ENCODE measurements around the gene SLC6A19.

SLC6A19 gene

DNA sequence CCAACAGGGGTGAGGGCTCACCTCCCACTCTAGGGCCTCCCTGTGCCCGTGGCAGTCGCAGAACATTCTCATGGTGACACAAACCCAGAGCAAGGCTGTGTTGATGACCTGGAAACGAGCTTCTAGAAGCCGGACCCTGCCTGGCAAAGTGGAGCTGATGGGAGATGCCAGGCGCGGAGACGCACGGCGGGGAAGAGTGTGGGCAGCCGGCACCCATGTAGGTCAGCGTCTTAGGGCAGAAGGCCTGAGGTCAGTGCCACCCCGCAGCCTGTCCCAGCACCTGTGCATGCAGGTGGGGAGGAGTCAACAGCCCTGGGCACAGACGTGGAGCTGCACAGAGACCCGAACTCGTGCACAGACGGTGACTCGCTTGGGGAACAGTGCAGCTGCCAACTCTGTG, 29.2 kb downstream of the SLC6A19 start:
- H3K4me3 ChIP-seq (ENCODE audit: low read depth, low read length): no peak overlapping the region
- TF ChIP-seq, protein P1, sequence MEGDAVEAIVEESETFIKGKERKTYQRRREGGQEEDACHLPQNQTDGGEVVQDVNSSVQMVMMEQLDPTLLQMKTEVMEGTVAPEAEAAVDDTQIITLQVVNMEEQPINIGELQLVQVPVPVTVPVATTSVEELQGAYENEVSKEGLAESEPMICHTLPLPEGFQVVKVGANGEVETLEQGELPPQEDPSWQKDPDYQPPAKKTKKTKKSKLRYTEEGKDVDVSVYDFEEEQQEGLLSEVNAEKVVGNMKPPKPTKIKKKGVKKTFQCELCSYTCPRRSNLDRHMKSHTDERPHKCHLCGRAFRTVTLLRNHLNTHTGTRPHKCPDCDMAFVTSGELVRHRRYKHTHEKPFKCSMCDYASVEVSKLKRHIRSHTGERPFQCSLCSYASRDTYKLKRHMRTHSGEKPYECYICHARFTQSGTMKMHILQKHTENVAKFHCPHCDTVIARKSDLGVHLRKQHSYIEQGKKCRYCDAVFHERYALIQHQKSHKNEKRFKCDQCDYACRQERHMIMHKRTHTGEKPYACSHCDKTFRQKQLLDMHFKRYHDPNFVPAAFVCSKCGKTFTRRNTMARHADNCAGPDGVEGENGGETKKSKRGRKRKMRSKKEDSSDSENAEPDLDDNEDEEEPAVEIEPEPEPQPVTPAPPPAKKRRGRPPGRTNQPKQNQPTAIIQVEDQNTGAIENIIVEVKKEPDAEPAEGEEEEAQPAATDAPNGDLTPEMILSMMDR (IDR thresholded peaks at IDR 0.05; ENCODE audit: low read depth, low read length): no peak

DNA sequence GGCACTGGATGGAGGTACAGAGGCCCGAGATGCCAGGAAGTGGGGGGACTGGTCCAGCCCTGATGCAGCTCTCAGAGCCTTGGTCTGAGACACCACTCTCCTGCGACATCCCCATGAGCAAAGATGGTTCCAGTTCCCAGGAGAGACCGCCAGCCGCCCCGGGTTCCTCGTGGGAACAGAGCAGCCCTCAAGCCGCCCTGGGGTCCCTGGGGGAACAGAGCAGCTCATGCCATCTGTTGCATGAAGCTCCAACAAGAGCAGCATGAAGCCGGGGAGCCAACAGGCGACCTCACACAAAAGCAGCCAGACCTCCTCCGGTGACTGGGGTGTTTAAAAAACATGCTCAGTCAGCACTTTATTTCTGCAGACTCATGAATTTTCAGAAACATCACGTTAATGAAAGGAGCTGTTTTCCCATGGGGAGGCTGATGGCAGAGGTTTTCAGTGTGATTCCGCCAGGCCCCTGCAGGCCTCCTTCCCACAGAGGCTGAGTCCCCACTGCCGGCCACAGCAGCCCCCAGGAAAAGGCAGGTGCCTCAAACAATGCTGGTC, 30.0 kb downstream of the SLC6A19 start:
- TF ChIP-seq, protein P1 (IDR thresholded peaks at IDR 0.05; ENCODE audit: low read depth, low read length): no peak
- H3K4me3 ChIP-seq (ENCODE audit: low read depth, low read length): no peak overlapping the region

DNA sequence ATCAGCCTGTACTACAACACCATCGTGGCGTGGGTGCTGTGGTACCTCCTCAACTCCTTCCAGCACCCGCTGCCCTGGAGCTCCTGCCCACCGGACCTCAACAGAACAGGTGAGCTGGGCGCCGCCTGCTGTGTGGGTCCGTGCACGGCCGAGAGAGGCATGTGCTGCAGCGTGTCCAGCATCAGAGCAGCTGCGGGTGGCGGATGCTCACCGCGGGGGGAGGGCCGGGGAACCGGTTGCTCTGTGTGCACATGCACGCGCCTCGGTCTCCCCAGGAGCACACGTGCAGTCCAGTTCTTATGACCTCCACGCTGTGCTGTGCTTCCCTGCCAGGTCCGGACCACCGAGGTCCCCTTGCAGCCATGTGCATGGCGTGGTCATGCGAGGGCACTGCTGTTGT, 31.4 kb downstream of the SLC6A19 start:
- TF ChIP-seq, protein P1 (IDR thresholded peaks at IDR 0.05; ENCODE audit: low read depth, low read length): no peak

DNA sequence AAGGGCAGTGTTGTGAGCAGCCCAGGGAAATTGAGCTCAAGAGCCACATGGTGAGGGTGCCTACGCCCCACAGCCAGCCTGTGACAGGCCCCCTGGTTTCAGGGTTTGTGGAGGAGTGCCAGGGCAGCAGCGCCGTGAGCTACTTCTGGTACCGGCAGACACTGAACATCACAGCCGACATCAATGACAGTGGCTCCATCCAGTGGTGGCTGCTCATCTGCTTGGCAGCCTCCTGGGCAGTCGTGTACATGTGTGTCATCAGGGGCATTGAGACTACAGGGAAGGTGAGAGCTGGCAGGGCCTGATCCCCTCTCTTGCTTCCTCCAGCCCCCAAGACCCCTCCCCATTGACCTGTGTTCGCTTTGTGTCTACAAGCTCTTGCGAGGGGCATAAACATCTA, 34.0 kb downstream of the SLC6A19 start:
- TF ChIP-seq, protein P1 (IDR thresholded peaks at IDR 0.05; ENCODE audit: low read depth, low read length): no peak
- no peak overlapping the region for H3K4me3 ChIP-seq (ENCODE audit: low read depth, low read length)

More for the DNA sequence above, 31.4 kb downstream of the SLC6A19 start:
- no peak overlapping the region for H3K4me3 ChIP-seq (ENCODE audit: low read depth, low read length)

DNA sequence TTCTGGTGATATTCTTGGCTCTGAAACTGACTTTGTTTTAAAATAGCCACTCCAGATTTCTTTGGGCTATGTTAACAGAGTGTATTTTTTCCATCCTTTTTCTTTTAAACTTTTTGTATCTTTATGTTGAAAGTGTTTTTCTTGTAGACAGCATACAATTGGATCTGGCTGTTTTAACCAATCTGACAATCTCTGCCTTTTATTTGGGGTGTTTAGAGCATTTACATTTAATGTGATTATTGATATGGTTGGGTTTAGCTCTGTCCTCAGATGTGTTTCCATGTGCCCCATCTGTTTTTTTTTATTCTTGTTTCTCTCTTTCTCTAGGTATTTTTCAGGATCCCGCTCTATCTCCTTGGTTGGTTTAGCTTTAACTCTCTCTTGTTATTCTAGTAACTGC, 34.4 kb downstream of the SLC6A19 start:
- TF ChIP-seq, protein P1 (IDR thresholded peaks at IDR 0.05; ENCODE audit: low read depth, low read length): no peak
- H3K4me3 ChIP-seq (ENCODE audit: low read depth, low read length): no peak overlapping the region

DNA sequence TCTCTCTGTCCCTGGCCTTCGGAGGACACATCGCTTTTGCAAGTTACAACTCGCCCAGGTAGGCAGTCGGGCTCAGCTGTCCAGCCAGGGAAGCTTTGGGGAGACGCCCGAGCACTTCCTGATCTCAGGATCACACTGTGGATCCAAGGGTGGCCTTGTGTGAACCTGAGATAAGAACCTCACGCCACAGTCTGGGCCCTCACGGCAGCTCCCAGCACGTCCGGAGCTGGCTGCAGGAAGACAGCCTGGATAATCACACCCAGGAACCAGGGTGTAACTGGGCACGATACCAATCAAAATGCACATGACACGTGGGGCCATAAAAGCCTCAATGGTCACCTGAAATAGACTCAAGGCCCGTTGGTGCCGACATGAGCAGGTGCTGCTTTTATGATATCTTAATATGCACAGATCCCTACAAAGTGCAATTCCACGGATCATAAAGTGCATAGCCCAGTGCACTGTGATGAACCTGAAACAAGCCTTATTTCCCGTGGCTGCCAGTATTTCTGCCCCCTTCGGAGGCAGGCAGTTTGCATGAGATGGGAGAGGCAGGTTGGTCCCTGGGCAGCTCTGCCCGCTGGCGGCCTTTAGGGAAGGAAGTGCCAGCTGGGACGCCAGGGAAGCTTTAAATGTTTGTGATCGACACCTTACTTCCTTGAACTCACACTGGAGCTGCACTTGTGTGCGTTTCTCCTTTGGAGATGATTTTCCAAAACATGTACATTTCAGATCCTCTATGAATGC, 38.3 kb downstream of the SLC6A19 start:
- H3K4me3 ChIP-seq (ENCODE audit: low read depth, low read length): no peak overlapping the region
- TF ChIP-seq, protein P1 (IDR thresholded peaks at IDR 0.05; ENCODE audit: low read depth, low read length): no peak

DNA sequence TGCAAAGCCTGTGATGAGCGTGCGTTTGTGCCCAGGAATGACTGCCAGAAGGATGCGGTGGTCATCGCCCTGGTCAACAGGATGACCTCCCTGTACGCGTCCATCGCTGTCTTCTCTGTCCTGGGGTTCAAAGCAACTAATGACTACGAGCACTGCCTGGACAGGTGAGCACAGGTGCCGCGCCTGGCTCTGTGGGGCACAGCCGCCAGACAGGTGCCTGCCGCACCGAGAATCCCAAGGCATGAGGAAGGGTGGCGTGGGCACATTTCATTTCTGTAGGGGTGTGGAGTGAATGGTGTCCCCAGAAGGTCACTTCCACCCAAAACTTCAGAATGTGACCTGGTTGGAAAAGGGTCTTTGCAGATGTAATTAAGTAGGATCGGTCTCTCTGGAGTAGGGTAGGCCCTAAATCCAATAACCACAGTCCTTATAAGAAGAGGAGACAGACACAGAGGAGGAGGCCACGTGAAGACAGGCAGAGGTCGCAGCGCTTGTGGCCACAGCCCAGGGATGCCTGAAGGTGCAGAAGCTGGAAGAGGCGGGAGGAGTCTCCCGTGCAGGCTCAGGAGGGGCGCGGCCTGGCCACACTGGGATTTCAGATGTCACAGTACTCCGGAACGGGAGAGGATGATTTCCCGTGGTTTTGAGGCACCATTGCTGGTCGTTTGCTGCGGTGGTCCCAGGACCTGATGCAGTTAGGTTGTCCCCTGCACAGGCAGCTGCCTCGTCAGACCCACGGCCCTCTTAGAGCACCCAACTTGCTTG, 39.3 kb downstream of the SLC6A19 start:
- TF ChIP-seq, protein P1 (IDR thresholded peaks at IDR 0.05; ENCODE audit: low read depth, low read length): no peak
- no peak overlapping the region for H3K4me3 ChIP-seq (ENCODE audit: low read depth, low read length)

All from WI38 (cell line).